NCI-H1436 (cell line): Measurements from ENCODE around the gene MGAT1.

Source experiments
- DNase-seq: peaks from one replicate; lab custom pipeline; 2025; lab: John Stamatoyannopoulos, UW

Gene MGAT1

GRCh38 chr5:180823940-180824629 lies 21.5 kb upstream of the MGAT1 start:
- DNase-seq: no peak

- no peak for DNase-seq
These were observed 20.7 kb upstream of the MGAT1 start for GRCh38 chr5:180823346-180823745.

GRCh38 chr5:180821538-180821937 lies 18.9 kb upstream of the MGAT1 start:
- DNase-seq: no peak

GRCh38 chr5:180820788-180821321 lies 18.2 kb upstream of the MGAT1 start:
- DNase-seq: no peak

- no peak for DNase-seq
These were observed 16.2 kb upstream of the MGAT1 start for GRCh38 chr5:180818677-180819341.

GRCh38 chr5:180817893-180818674 lies 15.5 kb upstream of the MGAT1 start:
- DNase-seq: no peak

- no peak for DNase-seq
These were observed 14.3 kb upstream of the MGAT1 start for GRCh38 chr5:180816608-180817534.

GRCh38 chr5:180815293-180815917 lies 12.8 kb upstream of the MGAT1 start:
- DNase-seq: no peak

- no peak for DNase-seq
These were observed 10.8 kb upstream of the MGAT1 start for GRCh38 chr5:180813420-180813819.

GRCh38 chr5:180811623-180812124 lies 9.1 kb upstream of the MGAT1 start:
- DNase-seq: no peak

- DNase-seq: no peak
These were observed 8.5 kb upstream of the MGAT1 start for GRCh38 chr5:180810959-180811622.

GRCh38 chr5:180810210-180810958 lies 7.8 kb upstream of the MGAT1 start:
- peak; percentile 79 for DNase-seq

GRCh38 chr5:180809403-180810209 lies 7.0 kb upstream of the MGAT1 start:
- peak; percentile 72 for DNase-seq

- DNase-seq: no peak
These were observed 5.9 kb upstream of the MGAT1 start for GRCh38 chr5:180808461-180809000.

- DNase-seq: no peak
These were observed 5.2 kb upstream of the MGAT1 start for GRCh38 chr5:180807654-180808414.

- DNase-seq: no peak
These were observed 4.4 kb upstream of the MGAT1 start for GRCh38 chr5:180807046-180807445.

GRCh38 chr5:180806351-180807011 lies 3.9 kb upstream of the MGAT1 start:
- DNase-seq: no peak
